GM21737 (cell line): ENCODE data around the gene SNX27.
"Not testable (repeated sequence)": the region's sequence is repeated elsewhere in the genome, so short reads cannot be mapped to it uniquely, and the experiment has no call there.

Experiments
- ATAC-seq: cut with Tn5 transposase; IDR thresholded peaks from one replicate; pipeline ENCODE4 v1.9.1; 2021; ENCODE audit warnings: mild to moderate bottlenecking, moderate library complexity; ENCODE audit not compliant: unreplicated experiment

The SNX27 gene

GRCh38 chr1:151718666-151719065, 106.8 kb downstream of the SNX27 start:
- no peak for ATAC-seq

GRCh38 chr1:151720125-151720524, 108.3 kb downstream of the SNX27 start:
- no peak for ATAC-seq

- peak; percentile 56 for ATAC-seq
These were observed 108.7 kb downstream of the SNX27 start for GRCh38 chr1:151720554-151720953.

GRCh38 chr1:151720974-151721787, 109.3 kb downstream of the SNX27 start, which contains the start of gene RIIAD1:
Gene RIIAD1, plus strand, starts transcription at chr1:151721522. Its CDS starts 15 bp downstream, at chr1:151721537.
- ATAC-seq: no peak

- no peak for ATAC-seq
These were observed 110.1 kb downstream of the SNX27 start for GRCh38 chr1:151721788-151722510.

- no peak for ATAC-seq
These were observed 112.0 kb downstream of the SNX27 start for GRCh38 chr1:151723726-151724370.

- no peak for ATAC-seq
These were observed 116.6 kb downstream of the SNX27 start for GRCh38 chr1:151728151-151729054.

- no peak for ATAC-seq
These were observed 117.5 kb downstream of the SNX27 start for GRCh38 chr1:151729157-151729965.

- no peak for ATAC-seq
These were observed 118.1 kb downstream of the SNX27 start for GRCh38 chr1:151729966-151730291.

- no peak for ATAC-seq
These were observed 121.3 kb downstream of the SNX27 start for GRCh38 chr1:151733126-151733525.

- not testable (repeated sequence) for ATAC-seq
These were observed 122.1 kb downstream of the SNX27 start for GRCh38 chr1:151733995-151734394.

- no peak for ATAC-seq
These were observed 125.2 kb downstream of the SNX27 start for GRCh38 chr1:151737026-151737425.

GRCh38 chr1:151737479-151737878, 125.6 kb downstream of the SNX27 start:
- no peak for ATAC-seq

GRCh38 chr1:151739590-151740355, 127.9 kb downstream of the SNX27 start:
- ATAC-seq: no peak

- ATAC-seq: no peak
These were observed 129.7 kb downstream of the SNX27 start for GRCh38 chr1:151741516-151741915.
